Amygdala (tissue), 56 donors: ENCODE measurements around the gene GALNT1.

ENCODE experiments used
- DNase-seq, 56 donors: peaks; one replicate each; lab custom pipeline; 2025; lab: John Stamatoyannopoulos, UW

The GALNT1 gene

GRCh38 chr18:35747894-35748472, 166.4 kb downstream of the GALNT1 start:
- DNase-seq = no peak

DNA sequence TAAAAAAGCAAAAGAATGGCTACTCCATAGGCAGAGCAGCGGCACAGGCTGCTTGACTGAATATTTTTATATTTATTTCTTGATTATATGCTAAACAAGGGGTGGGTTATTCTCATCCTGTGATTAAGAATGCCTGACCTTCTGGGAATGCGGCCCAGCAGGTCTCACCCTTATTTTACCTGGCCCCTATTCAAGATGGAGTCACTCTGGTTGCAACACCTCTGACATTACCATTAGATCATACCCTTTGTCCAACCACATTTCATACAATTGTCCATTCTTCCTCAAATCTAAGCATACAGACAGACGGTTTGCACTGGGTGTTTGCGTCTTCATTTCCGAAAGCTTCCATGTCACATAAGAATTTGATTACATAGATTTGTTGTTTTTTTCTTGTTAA, 168.2 kb downstream of the GALNT1 start:
- no peak for DNase-seq

- DNase-seq = no peak
Measured at GRCh38 chr18:35750929-35751328, 169.4 kb downstream of the GALNT1 start.

DNA sequence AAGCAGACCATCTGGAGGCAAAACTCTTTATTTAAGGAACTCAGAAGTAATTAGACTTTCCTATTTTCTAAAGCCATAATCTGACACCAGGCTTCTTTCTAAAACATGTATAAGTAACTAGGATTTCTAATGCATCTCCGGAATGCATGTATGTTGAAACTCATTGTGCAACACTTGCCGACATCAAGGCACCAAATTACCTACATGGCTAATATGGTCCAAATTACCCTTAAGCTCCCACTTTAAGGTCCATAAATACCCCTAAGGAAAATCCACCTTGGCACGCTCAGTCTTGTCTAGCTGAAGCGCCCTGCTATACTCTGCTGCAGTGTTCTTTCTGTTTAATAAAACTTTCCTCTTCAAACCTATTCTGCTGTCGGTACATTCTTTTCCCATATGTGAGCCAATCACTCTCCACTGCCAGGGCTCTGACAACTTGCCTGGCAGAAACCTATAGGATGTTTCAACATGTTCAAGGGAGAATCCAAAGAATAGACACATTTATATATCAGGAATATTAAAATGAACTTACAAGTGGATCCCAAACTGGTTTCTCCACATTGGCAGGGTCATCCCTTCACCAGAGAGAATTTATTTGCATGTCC, 171.9 kb downstream of the GALNT1 start:
- DNase-seq = no peak

DNA sequence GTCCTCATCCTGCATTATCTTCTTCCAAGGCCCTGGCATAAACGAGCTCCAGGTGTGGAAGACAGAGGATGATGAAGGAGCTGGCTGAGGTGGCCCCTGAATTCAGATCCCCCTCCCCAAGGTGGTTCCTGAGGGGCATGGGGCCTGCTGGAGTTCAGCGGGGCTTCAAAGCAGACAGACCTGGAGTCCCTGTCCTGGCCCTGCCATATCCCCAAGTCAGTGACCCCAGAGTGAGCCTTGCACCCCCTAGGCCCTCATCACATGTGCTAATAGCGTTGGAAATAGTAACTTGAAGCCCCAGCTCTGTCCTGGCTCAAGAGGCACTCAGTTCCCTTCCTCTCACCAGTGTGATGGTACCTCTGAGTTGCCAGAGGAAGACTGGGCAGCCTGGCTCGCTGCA, 172.9 kb downstream of the GALNT1 start:
- DNase-seq = no peak

DNA sequence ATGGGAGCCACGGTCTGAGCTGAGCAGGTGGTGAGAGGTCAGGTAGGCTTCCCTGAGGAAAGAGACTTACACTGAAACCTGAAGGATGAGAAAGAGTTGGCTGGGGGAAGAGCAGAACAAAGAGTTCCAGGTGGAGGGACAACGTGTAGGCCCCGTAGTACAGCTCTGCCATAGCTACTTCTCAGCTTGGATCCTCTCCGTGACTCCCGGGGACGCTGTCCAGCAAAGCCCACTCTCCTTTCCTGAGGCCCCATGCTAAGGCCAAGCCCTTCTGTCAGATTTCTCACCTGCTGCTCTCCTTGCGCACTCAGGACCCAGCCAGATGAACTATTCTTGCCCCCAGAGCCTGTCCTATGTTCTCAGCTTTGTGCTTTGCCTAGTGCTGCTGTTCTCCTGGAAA, 173.8 kb downstream of the GALNT1 start:
- no peak for DNase-seq

DNA sequence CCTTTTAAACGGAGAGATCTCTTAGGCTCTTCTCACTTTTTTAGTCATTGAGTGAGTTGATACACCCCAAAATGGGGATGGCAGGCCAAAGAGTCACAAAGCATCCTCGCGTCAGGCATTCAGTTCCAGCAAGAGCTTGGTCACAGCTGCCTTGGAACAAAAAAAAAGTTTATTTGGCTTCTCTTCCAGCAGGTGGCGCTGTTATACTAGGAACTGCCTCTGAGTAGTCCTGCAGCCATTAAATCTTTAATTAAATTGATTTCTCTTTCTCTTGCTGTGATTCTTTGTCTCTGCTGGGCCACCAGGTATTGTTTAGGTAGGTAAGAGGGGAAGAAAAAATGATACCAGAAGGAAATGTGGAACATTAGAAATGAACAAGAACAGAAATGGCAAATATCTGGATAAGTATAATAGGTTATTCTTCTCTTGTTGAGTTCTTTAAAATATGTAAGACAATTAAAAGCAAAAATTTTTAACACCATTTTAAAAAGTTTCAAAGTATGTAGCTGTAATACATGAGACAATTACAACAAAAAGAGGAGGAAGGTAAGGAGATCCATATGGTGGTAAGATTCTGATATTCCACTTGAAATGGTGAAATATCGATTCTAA, 175.1 kb downstream of the GALNT1 start:
- DNase-seq = peak in 37 of 56 donors; percentile 3 to 75 (median 27)
